GM23338 (cell line): ENCODE results near the gene LHX3. TPM values are rescaled to one million over a fixed set of nuclear protein-coding genes. Genes with fewer than 3 reads are reported as not detected.

Experiments used
- ATAC-seq: fragments of 200-7000 bp; cut with Tn5 transposase; 3 replicates; pipeline ENCODE4 v1.9.1; 2020
- DNase-seq: peaks from one replicate; pipeline ENCODE4 v3.0.0-alpha.2; 2015; ENCODE audit warnings: low spot score
- H2AFZ ChIP-seq: fragments of 200-600 bp; sonication (generic); 2 replicates; pipeline ENCODE4 v1.8.0; 2016; ENCODE audit warnings: antibody characterized with exemption, mild to moderate bottlenecking, moderate library complexity
- H3F3A ChIP-seq: fragments of 200-600 bp; sonication (generic); replicated peaks from 2 replicates; pipeline ENCODE4 v1.8.0; 2017; ENCODE audit warnings: antibody characterized with exemption, mixed run types, low read depth
- H3K27ac ChIP-seq: fragments of 200-600 bp; sonication (generic); 2 replicates; pipeline ENCODE4 v1.6.1; 2016; ENCODE audit warnings: low read depth
- H3K27me3 ChIP-seq: fragments of 200-600 bp; sonication (generic); 2 replicates; pipeline ENCODE4 v1.8.0; 2016; ENCODE audit warnings: mild to moderate bottlenecking, mixed run types, moderate library complexity; ENCODE audit not compliant: insufficient read depth
- H3K36me3 ChIP-seq: fragments of 200-600 bp; sonication (generic); 2 replicates; pipeline ENCODE4 v1.8.0; 2016; ENCODE audit warnings: mild to moderate bottlenecking; ENCODE audit not compliant: insufficient read depth
- H3K4me1 ChIP-seq: fragments of 200-600 bp; sonication (generic); 2 replicates; pipeline ENCODE4 v1.8.0; 2016; ENCODE audit warnings: mild to moderate bottlenecking, moderate library complexity; ENCODE audit not compliant: insufficient read depth
- H3K4me2 ChIP-seq: fragments of 200-600 bp; sonication (generic); 2 replicates; pipeline ENCODE4 v1.7.1; 2017; ENCODE audit warnings: mixed run types
- H3K4me3 ChIP-seq: fragments of 200-600 bp; sonication (generic); 2 replicates; pipeline ENCODE4 v1.6.1; 2016; ENCODE audit warnings: mixed run types
- H3K79me2 ChIP-seq: fragments of 200-600 bp; sonication (generic); replicated peaks from 2 replicates; pipeline ENCODE4 v1.8.0; 2017; ENCODE audit warnings: mild to moderate bottlenecking; ENCODE audit not compliant: insufficient read depth
- H3K9me2 ChIP-seq: fragments of 200-600 bp; sonication (generic); 2 replicates; pipeline ENCODE4 v1.8.0; 2017; ENCODE audit not compliant: insufficient read depth
- H4K20me1 ChIP-seq: fragments of 200-600 bp; sonication (generic); replicated peaks from 2 replicates; pipeline ENCODE4 v1.8.0; 2017; ENCODE audit warnings: mild to moderate bottlenecking; ENCODE audit not compliant: insufficient read depth
- H3K27ac Mint-ChIP-seq: 2 replicates; pipeline ENCODE4 v1.8.0; 2020; ENCODE audit warnings: inconsistent platforms, mild to moderate bottlenecking, moderate library complexity, mixed read lengths
- H3K27me3 Mint-ChIP-seq: 3 replicates; pipeline ENCODE4 v1.8.0; 2022; ENCODE audit warnings: low read depth, mild to moderate bottlenecking, moderate library complexity, mixed read lengths, inconsistent platforms; ENCODE audit not compliant: insufficient read depth, poor library complexity
- H3K36me3 Mint-ChIP-seq: 3 replicates; pipeline ENCODE4 v1.8.0; 2021; ENCODE audit warnings: low read depth, mild to moderate bottlenecking, inconsistent platforms, moderate library complexity, mixed read lengths
- H3K4me1 Mint-ChIP-seq: 3 replicates; pipeline ENCODE4 v1.8.0; 2020; ENCODE audit warnings: mild to moderate bottlenecking, inconsistent platforms, mixed read lengths
- H3K4me3 Mint-ChIP-seq: 3 replicates; pipeline ENCODE4 v1.8.0; 2021; ENCODE audit warnings: moderate library complexity, mild to moderate bottlenecking, inconsistent platforms, mixed read lengths
- H3K9me3 Mint-ChIP-seq: 3 replicates; pipeline ENCODE4 v1.8.0; 2020; ENCODE audit warnings: moderate library complexity, mild to moderate bottlenecking, inconsistent platforms, mixed read lengths
- EZH2 ChIP-seq: fragments of 200-600 bp; sonication (generic); IDR thresholded peaks from one replicate; pipeline ENCODE4 v1.8.0; 2017; ENCODE audit warnings: antibody characterized with exemption, mild to moderate bottlenecking, low read depth; ENCODE audit not compliant: unreplicated experiment
- STAT1 ChIP-seq: IDR thresholded peaks from one replicate; pipeline ENCODE4 v1.6.1; 2016; ENCODE audit warnings: antibody characterized with exemption; ENCODE audit not compliant: unreplicated experiment
- ZNF331 ChIP-seq: fragments of 250-450 bp; sonication (Bioruptor Pico); IDR thresholded peaks from 2 replicates; pipeline ENCODE4 v1.5.0; 2020; ENCODE audit warnings: low read depth, mild to moderate bottlenecking, moderate library complexity
- polyA plus RNA-seq: library from polyadenylated mRNA; unstranded; fragments of >200 nt; fragmentation: Nextera tagmentation; extraction: Ambion mirVana; gene quantifications from 2 replicates; pipeline ENCODE4 v1.2.1, GENCODE V29; 2016
- total RNA-seq: library from RNA; depleted of rRNA; stranded (reverse); fragments of >200 nt; shearing (Covaris generic); gene quantifications from 2 replicates; pipeline ENCODE4 v1.2.3, GENCODE V29; 2014
- TF ChIP-seq, protein P1 (sequence below): fragments of 250-450 bp; sonication (Bioruptor Pico); IDR thresholded peaks from 2 replicates; pipeline ENCODE4 v1.5.0; 2020; ENCODE audit warnings: mild to moderate bottlenecking, moderate library complexity
- TF ChIP-seq, protein P2 (sequence below), 2 experiments: fragments of 200-600 bp in 1 of 2; sonication (generic) in 1 of 2; conservative IDR thresholded peaks; 2 replicates each; pipeline versions ENCODE4 v1.5.1 to v1.6.1; 2016 to 2017; ENCODE audit warnings: antibody characterized with exemption in 2 of 2, low read depth in 2 of 2, mild to moderate bottlenecking in 2 of 2, moderate library complexity in 1 of 2

Gene LHX3
- total and polyA plus RNA-seq, 2 experiments from 2014 or later = 0.08 TPM; not detected in 1

GRCh38 chr9:136171009-136171800 lies 33.7 kb downstream of the LHX3 start (continued):
- TF ChIP-seq, protein P1, sequence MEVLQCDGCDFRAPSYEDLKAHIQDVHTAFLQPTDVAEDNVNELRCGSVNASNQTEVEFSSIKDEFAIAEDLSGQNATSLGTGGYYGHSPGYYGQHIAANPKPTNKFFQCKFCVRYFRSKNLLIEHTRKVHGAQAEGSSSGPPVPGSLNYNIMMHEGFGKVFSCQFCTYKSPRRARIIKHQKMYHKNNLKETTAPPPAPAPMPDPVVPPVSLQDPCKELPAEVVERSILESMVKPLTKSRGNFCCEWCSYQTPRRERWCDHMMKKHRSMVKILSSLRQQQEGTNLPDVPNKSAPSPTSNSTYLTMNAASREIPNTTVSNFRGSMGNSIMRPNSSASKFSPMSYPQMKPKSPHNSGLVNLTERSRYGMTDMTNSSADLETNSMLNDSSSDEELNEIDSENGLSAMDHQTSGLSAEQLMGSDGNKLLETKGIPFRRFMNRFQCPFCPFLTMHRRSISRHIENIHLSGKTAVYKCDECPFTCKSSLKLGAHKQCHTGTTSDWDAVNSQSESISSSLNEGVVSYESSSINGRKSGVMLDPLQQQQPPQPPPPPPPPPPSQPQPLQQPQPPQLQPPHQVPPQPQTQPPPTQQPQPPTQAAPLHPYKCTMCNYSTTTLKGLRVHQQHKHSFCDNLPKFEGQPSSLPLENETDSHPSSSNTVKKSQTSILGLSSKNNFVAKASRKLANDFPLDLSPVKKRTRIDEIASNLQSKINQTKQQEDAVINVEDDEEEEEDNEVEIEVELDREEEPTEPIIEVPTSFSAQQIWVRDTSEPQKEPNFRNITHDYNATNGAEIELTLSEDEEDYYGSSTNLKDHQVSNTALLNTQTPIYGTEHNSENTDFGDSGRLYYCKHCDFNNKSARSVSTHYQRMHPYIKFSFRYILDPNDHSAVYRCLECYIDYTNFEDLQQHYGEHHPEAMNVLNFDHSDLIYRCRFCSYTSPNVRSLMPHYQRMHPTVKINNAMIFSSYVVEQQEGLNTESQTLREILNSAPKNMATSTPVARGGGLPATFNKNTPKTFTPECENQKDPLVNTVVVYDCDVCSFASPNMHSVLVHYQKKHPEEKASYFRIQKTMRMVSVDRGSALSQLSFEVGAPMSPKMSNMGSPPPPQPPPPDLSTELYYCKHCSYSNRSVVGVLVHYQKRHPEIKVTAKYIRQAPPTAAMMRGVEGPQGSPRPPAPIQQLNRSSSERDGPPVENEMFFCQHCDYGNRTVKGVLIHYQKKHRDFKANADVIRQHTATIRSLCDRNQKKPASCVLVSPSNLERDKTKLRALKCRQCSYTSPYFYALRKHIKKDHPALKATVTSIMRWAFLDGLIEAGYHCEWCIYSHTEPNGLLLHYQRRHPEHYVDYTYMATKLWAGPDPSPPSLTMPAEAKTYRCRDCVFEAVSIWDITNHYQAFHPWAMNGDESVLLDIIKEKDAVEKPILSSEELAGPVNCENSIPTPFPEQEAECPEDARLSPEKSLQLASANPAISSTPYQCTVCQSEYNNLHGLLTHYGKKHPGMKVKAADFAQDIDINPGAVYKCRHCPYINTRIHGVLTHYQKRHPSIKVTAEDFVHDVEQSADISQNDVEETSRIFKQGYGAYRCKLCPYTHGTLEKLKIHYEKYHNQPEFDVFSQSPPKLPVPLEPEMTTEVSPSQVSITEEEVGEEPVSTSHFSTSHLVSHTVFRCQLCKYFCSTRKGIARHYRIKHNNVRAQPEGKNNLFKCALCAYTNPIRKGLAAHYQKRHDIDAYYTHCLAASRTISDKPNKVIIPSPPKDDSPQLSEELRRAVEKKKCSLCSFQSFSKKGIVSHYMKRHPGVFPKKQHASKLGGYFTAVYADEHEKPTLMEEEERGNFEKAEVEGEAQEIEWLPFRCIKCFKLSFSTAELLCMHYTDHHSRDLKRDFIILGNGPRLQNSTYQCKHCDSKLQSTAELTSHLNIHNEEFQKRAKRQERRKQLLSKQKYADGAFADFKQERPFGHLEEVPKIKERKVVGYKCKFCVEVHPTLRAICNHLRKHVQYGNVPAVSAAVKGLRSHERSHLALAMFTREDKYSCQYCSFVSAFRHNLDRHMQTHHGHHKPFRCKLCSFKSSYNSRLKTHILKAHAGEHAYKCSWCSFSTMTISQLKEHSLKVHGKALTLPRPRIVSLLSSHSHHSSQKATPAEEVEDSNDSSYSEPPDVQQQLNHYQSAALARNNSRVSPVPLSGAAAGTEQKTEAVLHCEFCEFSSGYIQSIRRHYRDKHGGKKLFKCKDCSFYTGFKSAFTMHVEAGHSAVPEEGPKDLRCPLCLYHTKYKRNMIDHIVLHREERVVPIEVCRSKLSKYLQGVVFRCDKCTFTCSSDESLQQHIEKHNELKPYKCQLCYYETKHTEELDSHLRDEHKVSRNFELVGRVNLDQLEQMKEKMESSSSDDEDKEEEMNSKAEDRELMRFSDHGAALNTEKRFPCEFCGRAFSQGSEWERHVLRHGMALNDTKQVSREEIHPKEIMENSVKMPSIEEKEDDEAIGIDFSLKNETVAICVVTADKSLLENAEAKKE = no peak
- no peak for TF ChIP-seq ZNF331

- Histone ChIP-seq H4K20me1 (no peaks in the 10 kb centered on the region), H3K36me3 (no peaks in the 10 kb centered on the region), H3K4me1 (peaks cover 7% of the 10 kb centered on the region; the same call in 1 of the 2 replicates), H3K4me2 (no peak overlapping the region), H3K4me3 (no peak overlapping the region), H3K27me3 (no peaks in the 10 kb centered on the region), H2AFZ (no peak overlapping the region), H3K27ac (no peak overlapping the region), H3K9me2 (no peaks in the 10 kb centered on the region), H3K79me2 (no peaks in the 10 kb centered on the region), H3F3A (0 out of 2 replicates have a peak, but pooled peaks cover 3% of the 10 kb centered on the region)
- peaks cover 8% of the 10 kb centered on the region for H3K27me3 Mint-ChIP-seq
- peaks cover 30% of the 10 kb centered on the region for H3K4me1 Mint-ChIP-seq
- peaks cover 2% of the 10 kb centered on the region; the same call in 1 of the 3 replicates for H3K9me3 Mint-ChIP-seq
- H3K4me3 Mint-ChIP-seq = no peak overlapping the region
- DNase-seq = peak; percentile 77
- H3K27ac Mint-ChIP-seq = no peak overlapping the region
- peak; percentile 68 for ATAC-seq
- no peak for TF ChIP-seq STAT1
- TF ChIP-seq, protein P2, sequence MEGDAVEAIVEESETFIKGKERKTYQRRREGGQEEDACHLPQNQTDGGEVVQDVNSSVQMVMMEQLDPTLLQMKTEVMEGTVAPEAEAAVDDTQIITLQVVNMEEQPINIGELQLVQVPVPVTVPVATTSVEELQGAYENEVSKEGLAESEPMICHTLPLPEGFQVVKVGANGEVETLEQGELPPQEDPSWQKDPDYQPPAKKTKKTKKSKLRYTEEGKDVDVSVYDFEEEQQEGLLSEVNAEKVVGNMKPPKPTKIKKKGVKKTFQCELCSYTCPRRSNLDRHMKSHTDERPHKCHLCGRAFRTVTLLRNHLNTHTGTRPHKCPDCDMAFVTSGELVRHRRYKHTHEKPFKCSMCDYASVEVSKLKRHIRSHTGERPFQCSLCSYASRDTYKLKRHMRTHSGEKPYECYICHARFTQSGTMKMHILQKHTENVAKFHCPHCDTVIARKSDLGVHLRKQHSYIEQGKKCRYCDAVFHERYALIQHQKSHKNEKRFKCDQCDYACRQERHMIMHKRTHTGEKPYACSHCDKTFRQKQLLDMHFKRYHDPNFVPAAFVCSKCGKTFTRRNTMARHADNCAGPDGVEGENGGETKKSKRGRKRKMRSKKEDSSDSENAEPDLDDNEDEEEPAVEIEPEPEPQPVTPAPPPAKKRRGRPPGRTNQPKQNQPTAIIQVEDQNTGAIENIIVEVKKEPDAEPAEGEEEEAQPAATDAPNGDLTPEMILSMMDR (conservative IDR thresholded peaks at IDR 0.05; ENCODE audit: low read depth in 2 of 2) = peak; percentile 77 to 88
- no peak for TF ChIP-seq ZNF331
- TF ChIP-seq EZH2 = no peak
- H3K36me3 Mint-ChIP-seq = no peaks in the 10 kb centered on the region; the same call in 2 of the 3 replicates
Measured at GRCh38 chr9:136170006-136170901, 34.7 kb downstream of the LHX3 start.
